HL-60 (cell line): ENCODE results near the gene ACYP2.

Source experiments
- CTCF ChIP-seq: IDR thresholded peaks from one replicate; pipeline ENCODE4 v1.5.1; 2011; ENCODE audit warnings: low read length, control low read depth, inconsistent platforms; ENCODE audit not compliant: insufficient read depth
- POLR2AphosphoS5 ChIP-seq: IDR thresholded peaks from 2 replicates; pipeline ENCODE4 v1.6.1; 2012; ENCODE audit warnings: low read depth

GRCh38 chr2:54097124-54097523, 18.3 kb upstream of the ACYP2 start:
- TF ChIP-seq CTCF: no peak
- TF ChIP-seq POLR2AphosphoS5: no peak
